HPDE6-E6E7 (cell line): ENCODE measurements around the gene C11orf24.

Experiments used
- DNase-seq: peaks from one replicate; pipeline ENCODE4 v3.0.0; 2011; ENCODE audit warnings: missing footprints; ENCODE audit errors: extremely low spot score

C11orf24 gene

GRCh38 chr11:68270196-68271022 is 1.4 kb downstream of the C11orf24 start:
- no peak for DNase-seq

GRCh38 chr11:68269414-68270081 is 2.2 kb downstream of the C11orf24 start:
- DNase-seq, result no peak

- no peak for DNase-seq
Measured at GRCh38 chr11:68267881-68268240, 3.9 kb downstream of the C11orf24 start.

GRCh38 chr11:68266936-68267880 is 4.6 kb downstream of the C11orf24 start:
- DNase-seq, result no peak

GRCh38 chr11:68266121-68266891 is 5.5 kb downstream of the C11orf24 start:
- DNase-seq, result no peak

GRCh38 chr11:68264741-68265540 is 6.8 kb downstream of the C11orf24 start:
- no peak for DNase-seq

- no peak for DNase-seq
Measured at GRCh38 chr11:68264244-68264643, 7.5 kb downstream of the C11orf24 start.

- DNase-seq, result no peak
Measured at GRCh38 chr11:68263444-68264035, 8.2 kb downstream of the C11orf24 start.

GRCh38 chr11:68262544-68262827 is 9.3 kb downstream of the C11orf24 start:
- DNase-seq, result no peak

GRCh38 chr11:68261749-68262543 is 9.8 kb downstream of the C11orf24 start:
- no peak for DNase-seq

- no peak for DNase-seq
Measured at GRCh38 chr11:68261006-68261405, 10.8 kb downstream of the C11orf24 start.

- DNase-seq, result no peak
Measured at GRCh38 chr11:68260484-68260883, 11.3 kb downstream of the C11orf24 start.

- DNase-seq, result no peak
Measured at GRCh38 chr11:68259122-68259959, 12.4 kb downstream of the C11orf24 start.

GRCh38 chr11:68258363-68258765 is 13.4 kb downstream of the C11orf24 start:
- no peak for DNase-seq

- peak; percentile 70 for DNase-seq
Measured at GRCh38 chr11:68257477-68258362, 14.1 kb downstream of the C11orf24 start.

- no peak for DNase-seq
Measured at GRCh38 chr11:68256331-68256741, 15.4 kb downstream of the C11orf24 start.

GRCh38 chr11:68255526-68255925 is 16.2 kb downstream of the C11orf24 start:
- no peak for DNase-seq

- DNase-seq, result no peak
Measured at GRCh38 chr11:68254421-68254820, 17.4 kb downstream of the C11orf24 start.
